Sigmoid colon (tissue), 7 donors: ENCODE results near the gene TADA3. TPM values are rescaled to one million over a fixed set of nuclear protein-coding genes. Genes with fewer than 3 reads are reported as not detected.
A peak's percentile ranks its signal among the peaks of the same experiment; 100 is the strongest.

ENCODE experiments used
- DNase-seq: peaks from one replicate; pipeline ENCODE4 v3.0.0-alpha.2; 2019
- H3K27ac ChIP-seq, 4 donors: fragments of 200-600 bp; sonication (generic); one replicate each; pipeline ENCODE4 v1.5.1; 2016 to 2019; ENCODE audit warnings: mild to moderate bottlenecking in 1 of 4
- H3K27me3 ChIP-seq, 3 donors: fragments of 200-600 bp; sonication (generic); one replicate each; pipeline ENCODE4 v1.5.1; 2019; ENCODE audit warnings: mild to moderate bottlenecking in 1 of 3
- H3K36me3 ChIP-seq, 4 donors: fragments of 200-600 bp; sonication (generic); one replicate each; pipeline ENCODE4 v1.5.1; 2016 to 2019
- H3K4me1 ChIP-seq, 4 donors: fragments of 200-600 bp; sonication (generic); one replicate each; pipeline ENCODE4 v1.5.1; 2017 to 2019
- H3K4me3 ChIP-seq, 4 donors: fragments of 200-600 bp; sonication (generic); one replicate each; pipeline ENCODE4 v1.5.1; 2017 to 2019; ENCODE audit warnings: mild to moderate bottlenecking in 2 of 4, moderate library complexity in 1 of 4
- H3K9me3 ChIP-seq, 4 donors: fragments of 200-600 bp in 3 of 4; sonication (generic) in 3 of 4; one replicate each; pipeline versions ENCODE4 v1.5.1 to v1.6.1; 2013 to 2019
- EP300 ChIP-seq, 4 donors: sonication (generic); formaldehyde crosslinking; IDR thresholded peaks; one replicate each; pipeline ENCODE4 v1.6.1; 2017; ENCODE audit warnings: antibody characterized with exemption in 4 of 4
- POLR2A ChIP-seq, 2 donors: fragments of 450-650 bp; IDR thresholded peaks; one replicate each; pipeline ENCODE4 v1.6.1; 2016; ENCODE audit warnings: antibody characterized with exemption in 2 of 2, mild to moderate bottlenecking in 2 of 2, moderate library complexity in 2 of 2
- POLR2AphosphoS5 ChIP-seq, 4 donors: sonication (generic); formaldehyde crosslinking; IDR thresholded peaks; one replicate each; pipeline ENCODE4 v1.6.1; 2017; ENCODE audit warnings: antibody characterized with exemption in 4 of 4
- WGBS, 2 donors: extraction: QIAGEN DNeasy Blood & Tissue Kit; methylation state at CpG; one replicate each; pipeline ENCODE4 v1.1.7; 2013; 5-methylcytosine and 5-hydroxymethylcytosine counted together
- intact Hi-C: fragments of 100-400 bp; cut with DNase I; formaldehyde crosslinking; loops from one replicate; pipeline ENCODE4 v1.15.1; 2023
- polyA plus RNA-seq, 3 donors: library from polyadenylated mRNA; stranded (reverse); fragments of 200-250 nt; gene quantifications; one replicate each; pipeline ENCODE4 v1.2.3, GENCODE V29; 2013
- total RNA-seq, 4 donors: library from RNA; depleted of rRNA; stranded (reverse); fragments of >200 nt; gene quantifications; one replicate each; pipeline ENCODE4 v1.1.0, GENCODE V29; 2016
- TF ChIP-seq, protein P1 (sequence below), 4 experiments: fragments of 450-650 bp in 3 of 4; fragments of 200-600 bp in 1 of 4; IDR thresholded peaks; one replicate each; pipeline ENCODE4 v1.5.1; 2016 to 2019; ENCODE audit warnings: antibody characterized with exemption in 4 of 4, mild to moderate bottlenecking in 3 of 4, moderate library complexity in 2 of 4
- donor health status: healthy with polysubstance abuse.
- donor health status: Bipolar disorder and iron deficiency.
- donor health status: healthy.

The TADA3 gene
- total and polyA plus RNA-seq, 7 donors: 52.2 to 87.1 (median 72.4) TPM

DNA sequence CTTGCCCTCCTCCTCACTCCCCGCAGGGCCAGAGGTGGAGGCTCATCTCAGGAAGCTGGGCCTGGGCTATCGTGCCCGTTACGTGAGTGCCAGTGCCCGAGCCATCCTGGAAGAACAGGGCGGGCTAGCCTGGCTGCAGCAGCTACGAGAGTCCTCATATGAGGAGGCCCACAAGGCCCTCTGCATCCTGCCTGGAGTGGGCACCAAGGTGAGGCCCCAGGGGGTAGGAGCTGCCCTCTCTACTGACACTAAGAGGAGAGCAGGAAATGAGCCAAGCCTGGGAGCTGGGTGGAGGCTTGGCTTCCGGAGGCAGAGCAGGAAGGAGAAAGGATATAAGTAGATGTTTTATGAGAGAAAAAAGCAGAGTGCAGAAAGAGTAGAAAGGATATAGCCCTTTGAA lies 37.6 kb downstream of the TADA3 start:
- intact Hi-C loops: no loop called here
- Histone ChIP-seq H3K27me3 (no peaks in the 10 kb centered on the region), H3K27ac (peak overlapping the region in 2 of 4 donors; percentile 16 to 23), H3K9me3 (no peaks in the 10 kb centered on the region), H3K4me1 (peaks cover 0 to 20% (median 19%) of the 10 kb centered on the region in 4 donors), H3K4me3 (no peak overlapping the region), H3K36me3 (peaks cover 15 to 84% (median 41%) of the 10 kb centered on the region in 4 donors)
- TF ChIP-seq, protein P1, sequence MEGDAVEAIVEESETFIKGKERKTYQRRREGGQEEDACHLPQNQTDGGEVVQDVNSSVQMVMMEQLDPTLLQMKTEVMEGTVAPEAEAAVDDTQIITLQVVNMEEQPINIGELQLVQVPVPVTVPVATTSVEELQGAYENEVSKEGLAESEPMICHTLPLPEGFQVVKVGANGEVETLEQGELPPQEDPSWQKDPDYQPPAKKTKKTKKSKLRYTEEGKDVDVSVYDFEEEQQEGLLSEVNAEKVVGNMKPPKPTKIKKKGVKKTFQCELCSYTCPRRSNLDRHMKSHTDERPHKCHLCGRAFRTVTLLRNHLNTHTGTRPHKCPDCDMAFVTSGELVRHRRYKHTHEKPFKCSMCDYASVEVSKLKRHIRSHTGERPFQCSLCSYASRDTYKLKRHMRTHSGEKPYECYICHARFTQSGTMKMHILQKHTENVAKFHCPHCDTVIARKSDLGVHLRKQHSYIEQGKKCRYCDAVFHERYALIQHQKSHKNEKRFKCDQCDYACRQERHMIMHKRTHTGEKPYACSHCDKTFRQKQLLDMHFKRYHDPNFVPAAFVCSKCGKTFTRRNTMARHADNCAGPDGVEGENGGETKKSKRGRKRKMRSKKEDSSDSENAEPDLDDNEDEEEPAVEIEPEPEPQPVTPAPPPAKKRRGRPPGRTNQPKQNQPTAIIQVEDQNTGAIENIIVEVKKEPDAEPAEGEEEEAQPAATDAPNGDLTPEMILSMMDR (IDR thresholded peaks at IDR 0.05): no peak
- TF ChIP-seq POLR2AphosphoS5 (IDR thresholded peaks at IDR 0.05): no peak
- TF ChIP-seq EP300 (IDR thresholded peaks at IDR 0.05): no peak
- TF ChIP-seq POLR2A (IDR thresholded peaks at IDR 0.05): no peak
- DNase-seq: no peak
- WGBS, 2 donors: 79% methylated on average over 8 of the region's 8 CpGs

DNA sequence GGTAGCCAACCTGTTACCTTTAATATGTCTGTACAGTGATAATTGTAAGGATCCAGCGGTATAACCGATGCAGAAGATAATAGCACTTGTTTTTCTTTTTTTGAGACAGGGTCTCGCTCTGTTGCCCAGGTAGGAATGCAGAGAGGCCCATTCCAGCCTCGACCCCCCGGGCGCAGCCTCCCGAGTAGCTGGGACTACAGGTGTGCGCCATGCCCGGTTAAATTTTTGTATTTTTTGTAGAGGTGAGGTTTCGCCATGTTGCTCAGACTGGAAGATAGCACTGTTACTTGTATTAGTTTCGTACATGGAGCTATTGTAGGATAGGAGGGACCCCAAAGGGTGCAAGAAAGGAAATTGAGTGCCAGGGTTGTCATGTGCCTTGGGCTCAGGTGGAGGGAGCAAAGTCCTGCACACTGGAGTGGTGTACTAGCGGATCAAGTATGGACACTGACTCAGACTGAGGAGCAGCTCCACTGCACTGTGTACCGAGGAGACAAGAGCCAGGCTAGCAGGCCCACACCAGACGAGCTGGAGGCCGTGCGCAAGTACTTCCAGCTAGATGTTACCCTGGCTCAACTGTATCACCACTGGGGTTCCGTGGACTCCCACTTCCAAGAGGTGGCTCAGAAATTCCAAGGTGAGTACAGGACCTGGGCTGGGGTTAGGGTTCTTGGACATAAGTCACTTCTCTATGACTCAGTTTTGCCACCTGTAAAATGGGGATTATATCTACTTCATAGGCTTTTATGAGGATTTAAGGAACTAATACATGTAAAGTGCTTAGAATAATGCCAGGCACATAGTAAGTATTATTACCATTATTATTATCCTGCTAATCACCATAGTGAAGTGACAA lies 41.5 kb downstream of the TADA3 start:
- no peaks in the 10 kb centered on the region for H3K9me3 ChIP-seq
- H3K27ac ChIP-seq: peak overlapping the region; percentile 85 to 94 (median 92)
- peaks cover 0 to 35% (median 28%) of the 10 kb centered on the region in 4 donors for H3K4me1 ChIP-seq
- H3K4me3 ChIP-seq: peak overlapping the region; percentile 57 to 71 (median 70)
- 17 to 40% methylated on average over 17 of the region's 17 CpGs for WGBS, 2 donors
- H3K27me3 ChIP-seq: no peaks in the 10 kb centered on the region
- intact Hi-C loops: loop anchor here (2.0 kb wide), 1 partner anchor 18 kb away; the partner anchor contains the start of gene CAMK1
- TF ChIP-seq EP300 (IDR thresholded peaks at IDR 0.05) (no peak), POLR2A (IDR thresholded peaks at IDR 0.05) (no peak), POLR2AphosphoS5 (IDR thresholded peaks at IDR 0.05) (no peak)
- TF ChIP-seq, protein P1 (IDR thresholded peaks at IDR 0.05): no peak
- no peak for DNase-seq
- peaks cover 25 to 72% (median 32%) of the 10 kb centered on the region in 4 donors for H3K36me3 ChIP-seq

DNA sequence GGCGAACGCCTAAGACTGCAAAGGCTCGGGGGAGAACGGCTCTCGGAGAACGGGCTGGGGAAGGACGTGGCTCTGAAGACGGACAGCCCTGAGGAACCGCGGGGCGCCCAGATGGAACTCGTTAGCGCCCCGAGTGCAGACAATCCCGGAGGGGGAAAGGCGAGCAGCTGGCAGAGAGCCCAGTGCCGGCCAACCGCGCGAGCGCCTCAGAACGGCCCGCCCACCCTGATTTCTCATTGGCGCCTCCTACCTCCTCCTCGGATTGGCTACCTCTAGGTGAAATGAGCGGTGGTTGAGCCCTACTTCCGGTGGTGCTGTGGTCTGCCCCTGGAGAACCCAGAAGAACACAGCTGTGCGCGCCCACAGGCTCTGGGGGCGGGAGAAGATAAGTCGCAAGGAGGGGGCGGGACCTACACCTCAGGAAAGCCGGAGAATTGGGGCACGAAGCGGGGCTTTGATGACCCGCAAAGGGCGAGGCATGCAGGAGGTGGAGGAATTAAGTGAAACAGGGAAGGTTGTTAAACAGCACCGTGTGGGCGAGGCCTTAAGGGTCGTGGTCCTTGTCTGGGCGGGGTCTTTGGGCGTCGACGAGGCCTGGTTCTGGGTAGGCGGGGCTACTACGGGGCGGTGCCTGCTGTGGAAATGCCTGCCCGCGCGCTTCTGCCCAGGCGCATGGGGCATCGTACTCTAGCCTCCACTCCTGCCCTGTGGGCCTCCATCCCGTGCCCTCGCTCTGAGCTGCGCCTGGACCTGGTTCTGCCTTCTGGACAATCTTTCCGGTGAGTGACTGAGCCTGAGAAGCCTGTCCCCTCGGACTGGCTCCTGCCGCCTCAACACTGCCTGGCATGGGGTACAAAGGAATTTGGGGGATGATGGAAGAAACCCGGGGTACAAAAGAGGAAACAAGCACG lies 42.4 kb downstream of the TADA3 start, which contains the start of gene OGG1:
Gene OGG1, plus strand, starts transcription at position 308 of the 911 bp plus-strand sequence. Its CDS starts 335 bp downstream, at position 643.
- peak within 1 kb of the TSS; percentile 85 to 94 (median 92) for H3K27ac ChIP-seq
- intact Hi-C loops: loop anchor here (1.0 to 2.0 kb wide), 3 partner anchors 19 to 43 kb away; partner anchors contain the start of genes ARPC4, BRPF1, CAMK1 and TADA3
- peak within 1 kb of the TSS; percentile 57 to 71 (median 70) for H3K4me3 ChIP-seq
- H3K9me3 ChIP-seq: no peaks in the 10 kb centered on the region
- H3K27me3 ChIP-seq: no peaks in the 10 kb centered on the region
- peak; percentile 63 to 90 (median 77) for TF ChIP-seq POLR2AphosphoS5 (IDR thresholded peaks at IDR 0.05)
- TF ChIP-seq POLR2A (IDR thresholded peaks at IDR 0.05): peak in 1 of 2 donors; percentile 49
- no peak for TF ChIP-seq EP300 (IDR thresholded peaks at IDR 0.05)
- TF ChIP-seq, protein P1 (IDR thresholded peaks at IDR 0.05): peak in 1 of 4 experiments; percentile 22
- peak; percentile 99 for DNase-seq
- WGBS, 2 donors: 0 to 1% methylated on average over 60 of the region's 60 CpGs
- peaks cover 0 to 35% (median 28%) of the 10 kb centered on the region in 4 donors for H3K4me1 ChIP-seq
- peaks cover 31 to 72% (median 40%) of the 10 kb centered on the region in 4 donors for H3K36me3 ChIP-seq

DNA sequence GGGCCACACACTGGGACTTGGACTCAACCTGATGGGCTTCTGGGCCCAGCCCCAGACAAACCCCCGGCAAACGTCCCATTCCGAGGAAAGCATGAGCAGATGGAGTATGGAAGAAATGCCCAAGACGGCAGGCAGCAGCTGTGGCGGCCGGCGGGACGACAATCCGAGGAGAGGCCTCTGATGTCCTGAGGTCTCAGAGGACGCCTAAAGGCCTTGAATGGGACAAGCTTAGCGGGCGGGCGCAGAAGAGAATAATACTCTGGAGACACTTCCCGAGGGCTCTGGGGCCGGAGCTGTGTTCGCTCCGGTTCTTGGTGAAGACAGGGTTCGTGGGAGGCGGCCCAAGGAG lies 43.0 kb downstream of the TADA3 start:
- peak; percentile 76 for DNase-seq
- peaks cover 34 to 72% (median 43%) of the 10 kb centered on the region in 4 donors for H3K36me3 ChIP-seq
- H3K27me3 ChIP-seq: no peaks in the 10 kb centered on the region
- peak overlapping the region; percentile 85 to 94 (median 92) for H3K27ac ChIP-seq
- peaks cover 0 to 35% (median 26%) of the 10 kb centered on the region in 4 donors for H3K4me1 ChIP-seq
- peak overlapping the region; percentile 45 to 71 (median 70) for H3K4me3 ChIP-seq
- WGBS, 2 donors: 3 to 14% methylated on average over 19 of the region's 19 CpGs
- H3K9me3 ChIP-seq: no peaks in the 10 kb centered on the region
- TF ChIP-seq POLR2A (IDR thresholded peaks at IDR 0.05) (no peak), EP300 (IDR thresholded peaks at IDR 0.05) (no peak), POLR2AphosphoS5 (IDR thresholded peaks at IDR 0.05) (no peak)
- TF ChIP-seq, protein P1 (IDR thresholded peaks at IDR 0.05): no peak
- intact Hi-C loops: loop anchor here (1.0 to 2.0 kb wide), 2 partner anchors 18 to 44 kb away; partner anchors contain the start of genes ARPC4, BRPF1 and TADA3
